GM23338 (cell line): ENCODE measurements around the gene PAM16.

Experiments
- CREB1 ChIP-seq: fragments of 250-450 bp; sonication (Bioruptor Pico); IDR thresholded peaks from 2 replicates; pipeline ENCODE4 v1.5.0; 2020; ENCODE audit warnings: low read depth, mild to moderate bottlenecking, moderate library complexity
- EZH2 ChIP-seq: fragments of 200-600 bp; sonication (generic); IDR thresholded peaks from one replicate; pipeline ENCODE4 v1.8.0; 2017; ENCODE audit warnings: antibody characterized with exemption, mild to moderate bottlenecking, low read depth; ENCODE audit not compliant: unreplicated experiment
- EZH2phosphoT487 ChIP-seq: fragments of 200-600 bp; sonication (generic); IDR thresholded peaks from one replicate; pipeline ENCODE4 v1.8.1; 2018; ENCODE audit warnings: antibody characterized with exemption; ENCODE audit not compliant: unreplicated experiment
- JUNB ChIP-seq: IDR thresholded peaks from one replicate; pipeline ENCODE4 v1.6.1; 2016; ENCODE audit warnings: antibody characterized with exemption; ENCODE audit not compliant: unreplicated experiment
- NANOG ChIP-seq: IDR thresholded peaks from 2 replicates; pipeline ENCODE4 v1.6.1; 2016; ENCODE audit warnings: antibody characterized with exemption, borderline replicate concordance
- POLR2AphosphoS5 ChIP-seq: IDR thresholded peaks from 2 replicates; pipeline ENCODE4 v1.6.1; 2016; ENCODE audit warnings: antibody characterized with exemption, low read depth
- STAT1 ChIP-seq: IDR thresholded peaks from one replicate; pipeline ENCODE4 v1.6.1; 2016; ENCODE audit warnings: antibody characterized with exemption; ENCODE audit not compliant: unreplicated experiment
- ZNF114 ChIP-seq: fragments of 250-450 bp; sonication (Bioruptor Pico); IDR thresholded peaks from 2 replicates; pipeline ENCODE4 v1.5.0; 2020; ENCODE audit warnings: mild to moderate bottlenecking, moderate library complexity
- ZNF331 ChIP-seq: fragments of 250-450 bp; sonication (Bioruptor Pico); IDR thresholded peaks from 2 replicates; pipeline ENCODE4 v1.5.0; 2020; ENCODE audit warnings: low read depth, mild to moderate bottlenecking, moderate library complexity
- TF ChIP-seq, protein P1 (sequence below), 2 experiments: fragments of 200-600 bp in 1 of 2; sonication (generic) in 1 of 2; conservative IDR thresholded peaks; 2 replicates each; pipeline versions ENCODE4 v1.5.1 to v1.6.1; 2016 to 2017; ENCODE audit warnings: antibody characterized with exemption in 2 of 2, low read depth in 2 of 2, mild to moderate bottlenecking in 2 of 2, moderate library complexity in 1 of 2
- TF ChIP-seq, protein P2 (sequence below): IDR thresholded peaks from one replicate; pipeline ENCODE4 v1.6.1; 2018; ENCODE audit warnings: antibody characterized with exemption; ENCODE audit not compliant: unreplicated experiment
- TF ChIP-seq, protein P3 (sequence below): fragments of 250-450 bp; sonication (Bioruptor Pico); IDR thresholded peaks from 2 replicates; pipeline ENCODE4 v1.5.0; 2020; ENCODE audit warnings: mild to moderate bottlenecking, moderate library complexity
- TF ChIP-seq, protein P4 (sequence below): IDR thresholded peaks from 2 replicates; pipeline ENCODE4 v1.6.1; 2016; ENCODE audit warnings: antibody characterized with exemption

DNA sequence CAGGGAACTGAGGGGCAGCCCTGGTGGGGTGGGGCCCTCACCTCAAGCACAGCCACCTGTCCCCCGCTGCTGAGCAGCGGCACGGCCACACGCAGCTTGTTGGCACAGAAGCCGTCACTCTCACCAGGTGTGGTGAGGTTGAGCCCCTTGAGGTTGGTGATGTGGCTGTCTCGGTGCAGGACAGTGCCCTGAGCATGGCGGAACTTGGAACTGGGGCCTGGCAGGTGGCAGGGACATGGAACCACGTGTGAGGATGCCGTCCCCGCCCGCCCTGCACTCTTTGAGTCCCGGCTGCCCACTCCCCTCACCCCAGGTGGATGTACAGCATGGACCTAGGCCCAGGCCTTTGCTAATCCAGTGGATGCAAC lies 10.8 kb upstream of the PAM16 start:
- TF ChIP-seq, protein P1, sequence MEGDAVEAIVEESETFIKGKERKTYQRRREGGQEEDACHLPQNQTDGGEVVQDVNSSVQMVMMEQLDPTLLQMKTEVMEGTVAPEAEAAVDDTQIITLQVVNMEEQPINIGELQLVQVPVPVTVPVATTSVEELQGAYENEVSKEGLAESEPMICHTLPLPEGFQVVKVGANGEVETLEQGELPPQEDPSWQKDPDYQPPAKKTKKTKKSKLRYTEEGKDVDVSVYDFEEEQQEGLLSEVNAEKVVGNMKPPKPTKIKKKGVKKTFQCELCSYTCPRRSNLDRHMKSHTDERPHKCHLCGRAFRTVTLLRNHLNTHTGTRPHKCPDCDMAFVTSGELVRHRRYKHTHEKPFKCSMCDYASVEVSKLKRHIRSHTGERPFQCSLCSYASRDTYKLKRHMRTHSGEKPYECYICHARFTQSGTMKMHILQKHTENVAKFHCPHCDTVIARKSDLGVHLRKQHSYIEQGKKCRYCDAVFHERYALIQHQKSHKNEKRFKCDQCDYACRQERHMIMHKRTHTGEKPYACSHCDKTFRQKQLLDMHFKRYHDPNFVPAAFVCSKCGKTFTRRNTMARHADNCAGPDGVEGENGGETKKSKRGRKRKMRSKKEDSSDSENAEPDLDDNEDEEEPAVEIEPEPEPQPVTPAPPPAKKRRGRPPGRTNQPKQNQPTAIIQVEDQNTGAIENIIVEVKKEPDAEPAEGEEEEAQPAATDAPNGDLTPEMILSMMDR (conservative IDR thresholded peaks at IDR 0.05; ENCODE audit: low read depth in 2 of 2): no peak
- TF ChIP-seq EZH2phosphoT487: no peak
- no peak for TF ChIP-seq POLR2AphosphoS5
- TF ChIP-seq, protein P2, sequence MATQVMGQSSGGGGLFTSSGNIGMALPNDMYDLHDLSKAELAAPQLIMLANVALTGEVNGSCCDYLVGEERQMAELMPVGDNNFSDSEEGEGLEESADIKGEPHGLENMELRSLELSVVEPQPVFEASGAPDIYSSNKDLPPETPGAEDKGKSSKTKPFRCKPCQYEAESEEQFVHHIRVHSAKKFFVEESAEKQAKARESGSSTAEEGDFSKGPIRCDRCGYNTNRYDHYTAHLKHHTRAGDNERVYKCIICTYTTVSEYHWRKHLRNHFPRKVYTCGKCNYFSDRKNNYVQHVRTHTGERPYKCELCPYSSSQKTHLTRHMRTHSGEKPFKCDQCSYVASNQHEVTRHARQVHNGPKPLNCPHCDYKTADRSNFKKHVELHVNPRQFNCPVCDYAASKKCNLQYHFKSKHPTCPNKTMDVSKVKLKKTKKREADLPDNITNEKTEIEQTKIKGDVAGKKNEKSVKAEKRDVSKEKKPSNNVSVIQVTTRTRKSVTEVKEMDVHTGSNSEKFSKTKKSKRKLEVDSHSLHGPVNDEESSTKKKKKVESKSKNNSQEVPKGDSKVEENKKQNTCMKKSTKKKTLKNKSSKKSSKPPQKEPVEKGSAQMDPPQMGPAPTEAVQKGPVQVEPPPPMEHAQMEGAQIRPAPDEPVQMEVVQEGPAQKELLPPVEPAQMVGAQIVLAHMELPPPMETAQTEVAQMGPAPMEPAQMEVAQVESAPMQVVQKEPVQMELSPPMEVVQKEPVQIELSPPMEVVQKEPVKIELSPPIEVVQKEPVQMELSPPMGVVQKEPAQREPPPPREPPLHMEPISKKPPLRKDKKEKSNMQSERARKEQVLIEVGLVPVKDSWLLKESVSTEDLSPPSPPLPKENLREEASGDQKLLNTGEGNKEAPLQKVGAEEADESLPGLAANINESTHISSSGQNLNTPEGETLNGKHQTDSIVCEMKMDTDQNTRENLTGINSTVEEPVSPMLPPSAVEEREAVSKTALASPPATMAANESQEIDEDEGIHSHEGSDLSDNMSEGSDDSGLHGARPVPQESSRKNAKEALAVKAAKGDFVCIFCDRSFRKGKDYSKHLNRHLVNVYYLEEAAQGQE: no peak
- TF ChIP-seq JUNB: no peak
- TF ChIP-seq ZNF331 (CRISPR knock-in tag): no peak
- no peak for TF ChIP-seq CREB1 (CRISPR knock-in tag)
- TF ChIP-seq, protein P3, sequence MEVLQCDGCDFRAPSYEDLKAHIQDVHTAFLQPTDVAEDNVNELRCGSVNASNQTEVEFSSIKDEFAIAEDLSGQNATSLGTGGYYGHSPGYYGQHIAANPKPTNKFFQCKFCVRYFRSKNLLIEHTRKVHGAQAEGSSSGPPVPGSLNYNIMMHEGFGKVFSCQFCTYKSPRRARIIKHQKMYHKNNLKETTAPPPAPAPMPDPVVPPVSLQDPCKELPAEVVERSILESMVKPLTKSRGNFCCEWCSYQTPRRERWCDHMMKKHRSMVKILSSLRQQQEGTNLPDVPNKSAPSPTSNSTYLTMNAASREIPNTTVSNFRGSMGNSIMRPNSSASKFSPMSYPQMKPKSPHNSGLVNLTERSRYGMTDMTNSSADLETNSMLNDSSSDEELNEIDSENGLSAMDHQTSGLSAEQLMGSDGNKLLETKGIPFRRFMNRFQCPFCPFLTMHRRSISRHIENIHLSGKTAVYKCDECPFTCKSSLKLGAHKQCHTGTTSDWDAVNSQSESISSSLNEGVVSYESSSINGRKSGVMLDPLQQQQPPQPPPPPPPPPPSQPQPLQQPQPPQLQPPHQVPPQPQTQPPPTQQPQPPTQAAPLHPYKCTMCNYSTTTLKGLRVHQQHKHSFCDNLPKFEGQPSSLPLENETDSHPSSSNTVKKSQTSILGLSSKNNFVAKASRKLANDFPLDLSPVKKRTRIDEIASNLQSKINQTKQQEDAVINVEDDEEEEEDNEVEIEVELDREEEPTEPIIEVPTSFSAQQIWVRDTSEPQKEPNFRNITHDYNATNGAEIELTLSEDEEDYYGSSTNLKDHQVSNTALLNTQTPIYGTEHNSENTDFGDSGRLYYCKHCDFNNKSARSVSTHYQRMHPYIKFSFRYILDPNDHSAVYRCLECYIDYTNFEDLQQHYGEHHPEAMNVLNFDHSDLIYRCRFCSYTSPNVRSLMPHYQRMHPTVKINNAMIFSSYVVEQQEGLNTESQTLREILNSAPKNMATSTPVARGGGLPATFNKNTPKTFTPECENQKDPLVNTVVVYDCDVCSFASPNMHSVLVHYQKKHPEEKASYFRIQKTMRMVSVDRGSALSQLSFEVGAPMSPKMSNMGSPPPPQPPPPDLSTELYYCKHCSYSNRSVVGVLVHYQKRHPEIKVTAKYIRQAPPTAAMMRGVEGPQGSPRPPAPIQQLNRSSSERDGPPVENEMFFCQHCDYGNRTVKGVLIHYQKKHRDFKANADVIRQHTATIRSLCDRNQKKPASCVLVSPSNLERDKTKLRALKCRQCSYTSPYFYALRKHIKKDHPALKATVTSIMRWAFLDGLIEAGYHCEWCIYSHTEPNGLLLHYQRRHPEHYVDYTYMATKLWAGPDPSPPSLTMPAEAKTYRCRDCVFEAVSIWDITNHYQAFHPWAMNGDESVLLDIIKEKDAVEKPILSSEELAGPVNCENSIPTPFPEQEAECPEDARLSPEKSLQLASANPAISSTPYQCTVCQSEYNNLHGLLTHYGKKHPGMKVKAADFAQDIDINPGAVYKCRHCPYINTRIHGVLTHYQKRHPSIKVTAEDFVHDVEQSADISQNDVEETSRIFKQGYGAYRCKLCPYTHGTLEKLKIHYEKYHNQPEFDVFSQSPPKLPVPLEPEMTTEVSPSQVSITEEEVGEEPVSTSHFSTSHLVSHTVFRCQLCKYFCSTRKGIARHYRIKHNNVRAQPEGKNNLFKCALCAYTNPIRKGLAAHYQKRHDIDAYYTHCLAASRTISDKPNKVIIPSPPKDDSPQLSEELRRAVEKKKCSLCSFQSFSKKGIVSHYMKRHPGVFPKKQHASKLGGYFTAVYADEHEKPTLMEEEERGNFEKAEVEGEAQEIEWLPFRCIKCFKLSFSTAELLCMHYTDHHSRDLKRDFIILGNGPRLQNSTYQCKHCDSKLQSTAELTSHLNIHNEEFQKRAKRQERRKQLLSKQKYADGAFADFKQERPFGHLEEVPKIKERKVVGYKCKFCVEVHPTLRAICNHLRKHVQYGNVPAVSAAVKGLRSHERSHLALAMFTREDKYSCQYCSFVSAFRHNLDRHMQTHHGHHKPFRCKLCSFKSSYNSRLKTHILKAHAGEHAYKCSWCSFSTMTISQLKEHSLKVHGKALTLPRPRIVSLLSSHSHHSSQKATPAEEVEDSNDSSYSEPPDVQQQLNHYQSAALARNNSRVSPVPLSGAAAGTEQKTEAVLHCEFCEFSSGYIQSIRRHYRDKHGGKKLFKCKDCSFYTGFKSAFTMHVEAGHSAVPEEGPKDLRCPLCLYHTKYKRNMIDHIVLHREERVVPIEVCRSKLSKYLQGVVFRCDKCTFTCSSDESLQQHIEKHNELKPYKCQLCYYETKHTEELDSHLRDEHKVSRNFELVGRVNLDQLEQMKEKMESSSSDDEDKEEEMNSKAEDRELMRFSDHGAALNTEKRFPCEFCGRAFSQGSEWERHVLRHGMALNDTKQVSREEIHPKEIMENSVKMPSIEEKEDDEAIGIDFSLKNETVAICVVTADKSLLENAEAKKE (CRISPR knock-in tag): no peak
- no peak for TF ChIP-seq EZH2
- no peak for TF ChIP-seq ZNF114 (CRISPR knock-in tag)
- TF ChIP-seq NANOG: no peak
- no peak for TF ChIP-seq STAT1
- TF ChIP-seq, protein P4, sequence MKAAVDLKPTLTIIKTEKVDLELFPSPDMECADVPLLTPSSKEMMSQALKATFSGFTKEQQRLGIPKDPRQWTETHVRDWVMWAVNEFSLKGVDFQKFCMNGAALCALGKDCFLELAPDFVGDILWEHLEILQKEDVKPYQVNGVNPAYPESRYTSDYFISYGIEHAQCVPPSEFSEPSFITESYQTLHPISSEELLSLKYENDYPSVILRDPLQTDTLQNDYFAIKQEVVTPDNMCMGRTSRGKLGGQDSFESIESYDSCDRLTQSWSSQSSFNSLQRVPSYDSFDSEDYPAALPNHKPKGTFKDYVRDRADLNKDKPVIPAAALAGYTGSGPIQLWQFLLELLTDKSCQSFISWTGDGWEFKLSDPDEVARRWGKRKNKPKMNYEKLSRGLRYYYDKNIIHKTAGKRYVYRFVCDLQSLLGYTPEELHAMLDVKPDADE: no peak
